GM23338 (cell line): ENCODE data around the gene CELF4. TPM values are rescaled to one million over a fixed set of nuclear protein-coding genes. Genes with fewer than 3 reads are reported as not detected.

Experiments
- ATAC-seq: fragments of 200-7000 bp; cut with Tn5 transposase; 3 replicates; pipeline ENCODE4 v1.9.1; 2020
- DNase-seq: peaks from one replicate; pipeline ENCODE4 v3.0.0-alpha.2; 2015; ENCODE audit warnings: low spot score
- H2AFZ ChIP-seq: fragments of 200-600 bp; sonication (generic); 2 replicates; pipeline ENCODE4 v1.8.0; 2016; ENCODE audit warnings: antibody characterized with exemption, mild to moderate bottlenecking, moderate library complexity
- H3F3A ChIP-seq: fragments of 200-600 bp; sonication (generic); replicated peaks from 2 replicates; pipeline ENCODE4 v1.8.0; 2017; ENCODE audit warnings: antibody characterized with exemption, mixed run types, low read depth
- H3K27ac ChIP-seq: fragments of 200-600 bp; sonication (generic); 2 replicates; pipeline ENCODE4 v1.6.1; 2016; ENCODE audit warnings: low read depth
- H3K27me3 ChIP-seq: fragments of 200-600 bp; sonication (generic); 2 replicates; pipeline ENCODE4 v1.8.0; 2016; ENCODE audit warnings: mild to moderate bottlenecking, mixed run types, moderate library complexity; ENCODE audit not compliant: insufficient read depth
- H3K36me3 ChIP-seq: fragments of 200-600 bp; sonication (generic); 2 replicates; pipeline ENCODE4 v1.8.0; 2016; ENCODE audit warnings: mild to moderate bottlenecking; ENCODE audit not compliant: insufficient read depth
- H3K4me1 ChIP-seq: fragments of 200-600 bp; sonication (generic); 2 replicates; pipeline ENCODE4 v1.8.0; 2016; ENCODE audit warnings: mild to moderate bottlenecking, moderate library complexity; ENCODE audit not compliant: insufficient read depth
- H3K4me2 ChIP-seq: fragments of 200-600 bp; sonication (generic); 2 replicates; pipeline ENCODE4 v1.7.1; 2017; ENCODE audit warnings: mixed run types
- H3K4me3 ChIP-seq: fragments of 200-600 bp; sonication (generic); 2 replicates; pipeline ENCODE4 v1.6.1; 2016; ENCODE audit warnings: mixed run types
- H3K79me2 ChIP-seq: fragments of 200-600 bp; sonication (generic); replicated peaks from 2 replicates; pipeline ENCODE4 v1.8.0; 2017; ENCODE audit warnings: mild to moderate bottlenecking; ENCODE audit not compliant: insufficient read depth
- H3K9me2 ChIP-seq: fragments of 200-600 bp; sonication (generic); 2 replicates; pipeline ENCODE4 v1.8.0; 2017; ENCODE audit not compliant: insufficient read depth
- H4K20me1 ChIP-seq: fragments of 200-600 bp; sonication (generic); replicated peaks from 2 replicates; pipeline ENCODE4 v1.8.0; 2017; ENCODE audit warnings: mild to moderate bottlenecking; ENCODE audit not compliant: insufficient read depth
- H3K27ac Mint-ChIP-seq: 2 replicates; pipeline ENCODE4 v1.8.0; 2020; ENCODE audit warnings: inconsistent platforms, mild to moderate bottlenecking, moderate library complexity, mixed read lengths
- H3K27me3 Mint-ChIP-seq: 3 replicates; pipeline ENCODE4 v1.8.0; 2022; ENCODE audit warnings: low read depth, mild to moderate bottlenecking, moderate library complexity, mixed read lengths, inconsistent platforms; ENCODE audit not compliant: insufficient read depth, poor library complexity
- H3K36me3 Mint-ChIP-seq: 3 replicates; pipeline ENCODE4 v1.8.0; 2021; ENCODE audit warnings: low read depth, mild to moderate bottlenecking, inconsistent platforms, moderate library complexity, mixed read lengths
- H3K4me1 Mint-ChIP-seq: 3 replicates; pipeline ENCODE4 v1.8.0; 2020; ENCODE audit warnings: mild to moderate bottlenecking, inconsistent platforms, mixed read lengths
- H3K4me3 Mint-ChIP-seq: 3 replicates; pipeline ENCODE4 v1.8.0; 2021; ENCODE audit warnings: moderate library complexity, mild to moderate bottlenecking, inconsistent platforms, mixed read lengths
- H3K9me3 Mint-ChIP-seq: 3 replicates; pipeline ENCODE4 v1.8.0; 2020; ENCODE audit warnings: moderate library complexity, mild to moderate bottlenecking, inconsistent platforms, mixed read lengths
- CREB1 ChIP-seq: fragments of 250-450 bp; sonication (Bioruptor Pico); IDR thresholded peaks from 2 replicates; pipeline ENCODE4 v1.5.0; 2020; ENCODE audit warnings: low read depth, mild to moderate bottlenecking, moderate library complexity
- CTCF ChIP-seq, 2 experiments: fragments of 200-600 bp in 1 of 2; sonication (generic) in 1 of 2; conservative IDR thresholded peaks; 2 replicates each; pipeline versions ENCODE4 v1.5.1 to v1.6.1; 2016 to 2017; ENCODE audit warnings: antibody characterized with exemption in 2 of 2, low read depth in 2 of 2, mild to moderate bottlenecking in 2 of 2, moderate library complexity in 1 of 2
- ETS1 ChIP-seq: IDR thresholded peaks from 2 replicates; pipeline ENCODE4 v1.6.1; 2016; ENCODE audit warnings: antibody characterized with exemption
- EZH2 ChIP-seq: fragments of 200-600 bp; sonication (generic); IDR thresholded peaks from one replicate; pipeline ENCODE4 v1.8.0; 2017; ENCODE audit warnings: antibody characterized with exemption, mild to moderate bottlenecking, low read depth; ENCODE audit not compliant: unreplicated experiment
- EZH2phosphoT487 ChIP-seq: fragments of 200-600 bp; sonication (generic); IDR thresholded peaks from one replicate; pipeline ENCODE4 v1.8.1; 2018; ENCODE audit warnings: antibody characterized with exemption; ENCODE audit not compliant: unreplicated experiment
- JUNB ChIP-seq: IDR thresholded peaks from one replicate; pipeline ENCODE4 v1.6.1; 2016; ENCODE audit warnings: antibody characterized with exemption; ENCODE audit not compliant: unreplicated experiment
- NANOG ChIP-seq: IDR thresholded peaks from 2 replicates; pipeline ENCODE4 v1.6.1; 2016; ENCODE audit warnings: antibody characterized with exemption, borderline replicate concordance
- POLR2AphosphoS5 ChIP-seq: IDR thresholded peaks from 2 replicates; pipeline ENCODE4 v1.6.1; 2016; ENCODE audit warnings: antibody characterized with exemption, low read depth
- REST ChIP-seq: IDR thresholded peaks from one replicate; pipeline ENCODE4 v1.6.1; 2018; ENCODE audit warnings: antibody characterized with exemption; ENCODE audit not compliant: unreplicated experiment
- STAT1 ChIP-seq: IDR thresholded peaks from one replicate; pipeline ENCODE4 v1.6.1; 2016; ENCODE audit warnings: antibody characterized with exemption; ENCODE audit not compliant: unreplicated experiment
- ZNF114 ChIP-seq: fragments of 250-450 bp; sonication (Bioruptor Pico); IDR thresholded peaks from 2 replicates; pipeline ENCODE4 v1.5.0; 2020; ENCODE audit warnings: mild to moderate bottlenecking, moderate library complexity
- ZNF331 ChIP-seq: fragments of 250-450 bp; sonication (Bioruptor Pico); IDR thresholded peaks from 2 replicates; pipeline ENCODE4 v1.5.0; 2020; ENCODE audit warnings: low read depth, mild to moderate bottlenecking, moderate library complexity
- ZNF462 ChIP-seq: fragments of 250-450 bp; sonication (Bioruptor Pico); IDR thresholded peaks from 2 replicates; pipeline ENCODE4 v1.5.0; 2020; ENCODE audit warnings: mild to moderate bottlenecking, moderate library complexity
- polyA plus RNA-seq: library from polyadenylated mRNA; unstranded; fragments of >200 nt; fragmentation: Nextera tagmentation; extraction: Ambion mirVana; gene quantifications from 2 replicates; pipeline ENCODE4 v1.2.1, GENCODE V29; 2016
- total RNA-seq: library from RNA; depleted of rRNA; stranded (reverse); fragments of >200 nt; shearing (Covaris generic); gene quantifications from 2 replicates; pipeline ENCODE4 v1.2.3, GENCODE V29; 2014

Gene CELF4
- total and polyA plus RNA-seq, 2 experiments from 2014 or later: 2.6 to 6.7 TPM

GRCh38 chr18:37611614-37612279 is 46.1 kb upstream of the CELF4 start:
- no peak overlapping the region for H3K4me2 ChIP-seq
- Mint-ChIP-seq H3K4me1 (no peaks in the 10 kb centered on the region), H3K4me3 (no peak overlapping the region), H3K9me3 (no peaks in the 10 kb centered on the region), H3K27me3 (peaks cover 2% of the 10 kb centered on the region), H3K27ac (no peak overlapping the region), H3K36me3 (no peaks in the 10 kb centered on the region)
- no peaks in the 10 kb centered on the region for H3K79me2 ChIP-seq
- H3K4me3 ChIP-seq: no peak overlapping the region
- no peaks in the 10 kb centered on the region for H3K36me3 ChIP-seq
- no peak overlapping the region for H3K27ac ChIP-seq
- H4K20me1 ChIP-seq: no peaks in the 10 kb centered on the region
- H2AFZ ChIP-seq: no peak overlapping the region
- DNase-seq (no peak), ATAC-seq (no peak)
- no peaks in the 10 kb centered on the region for H3F3A ChIP-seq
- TF ChIP-seq STAT1 (no peak), ETS1 (no peak), NANOG (no peak), REST (no peak), CREB1 (CRISPR knock-in tag) (no peak), POLR2AphosphoS5 (no peak), ZNF331 (CRISPR knock-in tag) (no peak), CTCF (conservative IDR thresholded peaks at IDR 0.05; ENCODE audit: low read depth in 2 of 2) (no peak), ZNF462 (CRISPR knock-in tag) (no peak), ZNF114 (CRISPR knock-in tag) (no peak), EZH2 (no peak), EZH2phosphoT487 (no peak), JUNB (no peak)
- 0 out of 2 replicates have a peak, but pooled peaks cover under 1% of the 10 kb centered on the region for H3K9me2 ChIP-seq
- no peaks in the 10 kb centered on the region for H3K4me1 ChIP-seq
- no peaks in the 10 kb centered on the region for H3K27me3 ChIP-seq
